A172 (cell line): ENCODE measurements around the gene ZCCHC14. TPM values are rescaled to one million over a fixed set of nuclear protein-coding genes. Genes with fewer than 3 reads are reported as not detected.
"Not testable (repeated sequence)": the region's sequence is repeated elsewhere in the genome, so short reads cannot be mapped to it uniquely, and the experiment has no call there.

ENCODE experiments used
- DNase-seq: peaks from one replicate; pipeline ENCODE4 v3.0.0-alpha.2; 2015; ENCODE audit warnings: low spot score
- total RNA-seq: library from RNA; depleted of rRNA; stranded (reverse); fragments of >200 nt; shearing (Covaris generic); gene quantifications from 2 replicates; pipeline ENCODE4 v1.2.3, GENCODE V29; 2014

ZCCHC14 gene
- total RNA-seq, 1 experiment from 2014 or later, result 8.4 TPM

DNA sequence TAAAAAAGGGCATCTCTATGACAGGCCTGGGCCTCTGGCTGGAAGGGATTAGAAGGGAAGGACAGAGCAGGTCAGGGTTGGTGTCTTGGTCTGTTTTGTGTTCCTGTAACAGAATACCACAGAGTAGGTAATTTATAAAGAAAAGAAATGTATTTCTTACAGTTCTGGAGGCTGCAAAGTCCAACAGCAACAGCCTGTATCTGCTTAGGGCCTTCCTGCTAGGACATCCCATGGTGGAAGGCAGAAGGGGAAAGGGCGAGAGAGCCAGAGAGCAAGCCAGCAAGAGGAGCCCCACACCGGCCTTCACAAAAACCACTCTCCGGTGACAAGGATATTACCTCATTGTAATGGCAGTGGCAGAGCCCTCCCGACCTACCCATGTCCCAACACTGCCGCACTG is 11.1 kb downstream of the ZCCHC14 start:
- DNase-seq, result not testable (repeated sequence)

DNA sequence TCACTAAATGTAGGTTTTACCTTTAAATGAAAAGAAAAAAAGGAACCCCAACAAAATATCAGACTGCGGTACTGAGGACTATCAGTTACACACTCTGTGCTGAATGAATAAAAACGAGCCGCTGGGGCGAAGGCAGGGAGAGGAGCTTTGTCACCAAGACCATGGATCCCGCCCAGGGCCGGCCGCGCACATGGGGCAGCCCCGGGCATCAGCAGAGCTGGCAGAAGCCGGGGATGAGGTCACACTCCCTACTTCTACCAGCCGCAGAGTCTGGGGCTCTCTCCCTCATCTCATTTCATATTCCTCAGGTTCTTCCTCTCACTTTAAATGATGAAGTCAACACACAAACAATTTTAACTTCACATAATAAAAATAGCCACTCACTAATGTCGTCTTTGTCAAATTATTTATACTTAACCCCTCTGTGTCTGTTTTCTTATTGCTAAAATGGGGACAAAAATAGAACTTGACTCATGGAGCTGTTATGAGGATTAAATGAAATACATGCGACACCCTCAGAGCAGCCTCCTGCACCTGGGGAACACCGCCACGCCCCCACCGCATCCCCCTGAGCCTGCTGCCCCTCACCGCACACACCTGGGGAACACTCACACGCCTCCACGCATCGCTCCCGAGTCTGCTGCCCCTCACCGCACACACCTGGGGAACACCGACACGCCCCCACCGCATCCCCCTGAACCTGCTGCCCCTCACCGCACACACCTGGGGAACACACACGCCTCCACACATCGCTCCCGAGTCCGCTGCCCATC is 15.4 kb downstream of the ZCCHC14 start:
- DNase-seq, result peak; percentile 80

GRCh38 chr16:87474566-87474996 is 18.2 kb downstream of the ZCCHC14 start:
- no peak for DNase-seq

GRCh38 chr16:87474017-87474416 is 18.8 kb downstream of the ZCCHC14 start:
- no peak for DNase-seq

GRCh38 chr16:87472935-87473334 is 19.9 kb downstream of the ZCCHC14 start:
- no peak for DNase-seq

- no peak for DNase-seq
These were observed 20.6 kb downstream of the ZCCHC14 start for GRCh38 chr16:87472142-87472778.

DNA sequence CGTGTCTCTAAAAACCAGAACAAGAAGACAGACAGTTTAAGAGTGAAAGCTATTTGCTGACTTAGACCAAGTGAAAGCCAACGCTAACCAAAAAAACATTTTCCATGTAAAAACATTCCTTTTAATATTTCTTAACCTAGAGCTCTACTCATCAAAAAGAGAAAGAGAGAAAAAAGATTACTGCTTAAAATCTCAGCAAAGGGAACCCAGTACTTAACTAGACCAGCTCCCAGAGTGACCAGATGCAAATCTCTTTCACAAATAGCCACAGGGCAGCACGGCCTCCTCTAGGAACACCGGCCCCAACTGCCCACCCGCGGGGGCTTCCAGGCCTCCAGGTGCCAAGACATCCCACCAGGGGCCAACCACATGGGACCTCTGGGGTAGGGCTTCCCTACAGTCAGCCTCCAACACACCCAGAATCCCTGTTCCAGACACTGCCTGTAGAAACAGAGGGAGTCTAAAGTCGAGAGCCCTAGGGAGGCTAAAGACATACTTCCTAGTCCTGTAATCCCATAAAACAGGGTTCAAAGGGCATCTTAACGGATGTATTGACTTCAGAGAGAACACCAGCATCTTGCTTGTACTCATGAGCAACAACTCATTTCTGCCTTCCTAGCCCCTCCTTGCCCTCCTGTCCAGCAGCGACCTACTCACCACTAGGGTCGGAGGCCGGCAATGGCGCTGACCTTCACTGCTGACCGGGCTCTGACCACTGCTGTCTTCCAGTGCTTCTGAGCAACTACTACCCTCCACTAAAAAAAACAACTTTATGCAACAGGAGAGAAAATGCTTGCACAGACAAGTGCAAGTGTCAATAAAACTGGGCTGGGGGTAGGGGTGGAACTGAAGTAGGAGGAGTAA is 21.3 kb downstream of the ZCCHC14 start:
- no peak for DNase-seq

- DNase-seq, result peak; percentile 64
These were observed 22.5 kb downstream of the ZCCHC14 start for GRCh38 chr16:87470332-87470731.

- no peak for DNase-seq
These were observed 23.7 kb downstream of the ZCCHC14 start for GRCh38 chr16:87469169-87469568.

GRCh38 chr16:87468550-87468949 is 24.3 kb downstream of the ZCCHC14 start:
- DNase-seq, result no peak

DNA sequence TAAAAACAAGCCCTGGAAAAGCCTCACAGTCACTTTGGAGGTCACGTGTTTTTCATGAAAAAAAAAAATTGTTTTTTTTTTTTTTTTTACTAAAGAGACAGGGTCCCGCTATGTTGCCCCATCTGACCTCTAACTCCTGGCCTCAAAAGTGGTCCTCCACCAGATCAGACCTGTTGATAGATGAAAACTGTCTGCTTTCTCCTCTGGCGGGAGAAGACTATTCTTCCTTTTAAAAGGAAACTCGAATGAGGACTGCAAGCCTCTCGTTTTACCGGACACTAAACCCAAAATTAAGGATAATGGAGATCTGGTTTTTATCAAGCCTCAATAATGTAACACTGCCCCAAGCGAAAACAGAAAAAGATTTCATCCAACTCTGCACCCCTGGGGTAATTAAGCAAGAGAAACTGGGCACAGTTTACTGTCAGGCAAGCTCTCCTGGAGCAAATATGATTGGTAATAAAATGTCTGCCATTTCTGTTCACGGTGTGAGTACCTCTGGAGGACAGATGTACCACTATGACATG is 25.8 kb downstream of the ZCCHC14 start:
- DNase-seq, result no peak

GRCh38 chr16:87465879-87466278 is 26.9 kb downstream of the ZCCHC14 start:
- DNase-seq, result no peak

DNA sequence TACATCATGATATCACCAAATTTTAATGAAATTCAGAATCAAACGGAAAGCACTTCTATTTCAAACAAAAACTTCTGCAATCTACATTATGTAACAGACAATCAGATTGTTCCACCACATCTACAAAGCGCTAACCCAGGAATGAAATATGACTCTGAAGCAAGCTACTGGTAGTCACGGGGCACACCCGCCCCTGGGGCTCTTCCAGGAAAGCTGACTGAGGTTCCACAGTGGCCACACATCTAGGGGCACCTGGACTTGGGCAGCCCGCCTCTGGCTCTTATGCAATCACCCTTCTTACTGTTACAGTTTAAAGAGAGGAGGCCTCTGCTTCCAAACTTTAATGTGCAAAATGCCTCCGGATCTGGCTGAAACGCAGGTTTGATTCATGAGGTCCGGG is 27.5 kb downstream of the ZCCHC14 start:
- DNase-seq, result peak; percentile 87

DNA sequence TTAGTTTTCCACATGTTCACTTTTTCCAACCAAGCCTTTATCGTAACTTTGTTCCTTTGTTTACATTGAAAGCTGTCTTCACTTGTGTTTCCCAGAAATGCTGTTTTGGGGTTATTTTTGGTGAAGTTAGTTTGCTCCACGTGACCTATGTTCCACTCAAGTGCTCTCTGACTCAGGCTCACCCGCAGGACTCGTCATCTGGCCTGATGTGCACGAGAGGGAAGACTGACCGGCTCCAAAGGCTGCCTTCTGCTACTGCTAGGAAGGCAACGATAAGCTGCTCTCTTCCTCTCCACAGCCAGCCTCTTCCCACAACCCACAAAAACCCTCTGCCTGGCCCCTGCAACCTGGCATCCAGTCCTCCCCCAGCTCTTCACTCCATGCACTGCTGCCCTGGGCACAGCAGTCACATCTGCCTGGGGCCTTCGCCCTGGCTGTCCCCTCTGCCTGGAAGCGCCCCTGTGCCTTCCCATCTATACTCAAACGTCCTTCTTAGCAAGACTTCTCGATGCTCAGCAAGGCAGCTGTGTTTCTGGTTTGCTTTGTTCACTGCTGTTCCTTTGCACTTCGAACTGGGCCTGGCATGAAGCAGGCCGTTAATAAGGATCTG is 28.0 kb downstream of the ZCCHC14 start:
- DNase-seq, result peak; percentile 86

GRCh38 chr16:87463722-87464690 is 28.8 kb downstream of the ZCCHC14 start:
- DNase-seq, result peak; percentile 77

DNA sequence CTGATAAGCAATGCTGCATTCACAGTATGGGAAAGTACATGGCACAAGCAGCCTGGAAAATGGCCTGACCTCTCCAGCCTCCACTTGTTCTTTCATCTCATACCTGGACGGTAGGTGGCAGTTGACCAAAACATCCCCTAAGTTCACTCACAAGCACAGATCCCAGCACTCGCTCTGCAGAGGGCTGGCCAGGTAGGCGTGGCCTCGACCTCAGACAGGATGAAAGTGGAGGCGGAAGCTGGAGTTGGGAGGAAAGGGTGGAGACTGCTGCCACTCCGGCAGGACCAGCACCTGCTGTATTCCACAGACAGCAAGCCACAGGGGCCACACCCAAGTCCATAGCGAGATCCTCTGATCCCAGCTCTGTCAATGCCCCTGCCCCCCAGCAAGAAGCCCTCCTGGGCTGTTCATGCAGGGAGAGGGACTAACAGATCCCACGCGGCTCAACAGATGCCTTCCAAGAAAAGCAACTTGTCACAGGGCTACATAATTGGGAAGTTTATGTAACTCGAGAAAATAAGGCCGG is 31.3 kb downstream of the ZCCHC14 start:
- DNase-seq, result peak; percentile 93

- no peak for DNase-seq
These were observed 31.9 kb downstream of the ZCCHC14 start for GRCh38 chr16:87460936-87461335.

DNA sequence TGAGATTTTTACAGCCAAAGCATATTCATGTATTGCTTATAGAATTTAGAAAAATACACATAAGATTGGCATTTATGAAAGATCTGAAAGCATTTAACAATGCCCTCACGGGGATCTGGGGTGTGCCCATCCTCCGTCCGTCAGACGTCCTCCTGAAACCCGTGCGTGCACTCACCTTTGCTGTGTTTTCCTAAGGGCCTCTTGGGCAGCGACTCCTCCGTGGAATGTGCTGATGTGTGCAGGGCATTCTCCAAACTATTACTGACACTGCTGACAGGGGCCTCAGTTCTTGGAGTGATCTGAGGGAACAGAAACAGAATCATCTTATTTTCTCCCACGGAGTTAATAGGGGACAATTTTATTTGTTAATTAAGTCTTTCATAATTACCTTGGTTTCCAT is 33.0 kb downstream of the ZCCHC14 start:
- no peak for DNase-seq

- no peak for DNase-seq
These were observed 33.8 kb downstream of the ZCCHC14 start for GRCh38 chr16:87459027-87459426.

GRCh38 chr16:87458424-87458915 is 34.4 kb downstream of the ZCCHC14 start:
- DNase-seq, result no peak
